Liver (tissue), 9 donors: Measurements from ENCODE around the gene B4GALT6. TPM values are rescaled to one million over a fixed set of nuclear protein-coding genes. Genes with fewer than 3 reads are reported as not detected.

Experiments used
- DNase-seq: peaks from one replicate; pipeline ENCODE4 v3.0.0-alpha.2; 2017; ENCODE audit warnings: low spot score
- H3K27ac ChIP-seq, 2 donors: one replicate each; pipeline ENCODE4 v1.7.0; 2013; ENCODE audit warnings: inconsistent platforms in 2 of 2, low read length in 2 of 2, control low read depth in 1 of 2, low read depth in 1 of 2, mild to moderate bottlenecking in 1 of 2
- H3K27me3 ChIP-seq, 4 donors: one replicate each; pipeline versions ENCODE4 v1.6.1 to v1.7.0; 2013; ENCODE audit warnings: low read length in 3 of 4, inconsistent platforms in 1 of 4, mild to moderate bottlenecking in 1 of 4, moderate library complexity in 1 of 4; ENCODE audit not compliant: control insufficient read depth in 4 of 4, insufficient read depth in 4 of 4
- H3K36me3 ChIP-seq, 4 donors: one replicate each; pipeline versions ENCODE4 v1.6.1 to v1.7.0; 2013; ENCODE audit warnings: low read length in 3 of 4, mild to moderate bottlenecking in 3 of 4, low read depth in 1 of 4, moderate library complexity in 1 of 4; ENCODE audit not compliant: control insufficient read depth in 4 of 4, insufficient read depth in 3 of 4
- H3K4me1 ChIP-seq, 4 donors: one replicate each; pipeline versions ENCODE4 v1.6.1 to v1.7.0; 2013; ENCODE audit warnings: low read length in 3 of 4, mild to moderate bottlenecking in 3 of 4, moderate library complexity in 1 of 4; ENCODE audit not compliant: control insufficient read depth in 4 of 4, insufficient read depth in 4 of 4
- H3K4me3 ChIP-seq, 3 donors: one replicate each; pipeline versions ENCODE4 v1.6.1 to v1.7.0; 2013; ENCODE audit warnings: low read length in 3 of 3, control low read depth in 1 of 3, low read depth in 1 of 3, mild to moderate bottlenecking in 1 of 3
- H3K9ac ChIP-seq, 2 donors: one replicate each; pipeline ENCODE4 v1.7.0; 2013; ENCODE audit warnings: low read length in 2 of 2, mild to moderate bottlenecking in 2 of 2, moderate library complexity in 2 of 2, control low read depth in 1 of 2, low read depth in 1 of 2
- H3K9me3 ChIP-seq, 4 donors: one replicate each; pipeline versions ENCODE4 v1.6.1 to v1.7.0; 2013; ENCODE audit warnings: low read length in 3 of 4; ENCODE audit not compliant: control insufficient read depth in 4 of 4
- ATF3 ChIP-seq: IDR thresholded peaks from 2 replicates; pipeline ENCODE4 v1.6.1; 2016; ENCODE audit warnings: antibody characterized with exemption
- CTCF ChIP-seq: fragments of 150-350 bp; IDR thresholded peaks from 2 replicates; pipeline ENCODE4 v1.5.1; 2017; ENCODE audit warnings: improper control_type of control experiment, low read depth, low read length; ENCODE audit not compliant: missing input control
- EGR1 ChIP-seq, 2 donors: IDR thresholded peaks; 2 replicates each; pipeline ENCODE4 v1.6.1; 2016 to 2018; ENCODE audit warnings: antibody characterized with exemption in 2 of 2, low read depth in 2 of 2
- FOXA1 ChIP-seq: IDR thresholded peaks from 2 replicates; pipeline ENCODE4 v1.6.1; 2016; ENCODE audit warnings: antibody characterized with exemption
- FOXA2 ChIP-seq: IDR thresholded peaks from 2 replicates; pipeline ENCODE4 v1.6.1; 2016; ENCODE audit warnings: antibody characterized with exemption
- GABPA ChIP-seq, 2 donors: IDR thresholded peaks in 1 of 2; conservative IDR thresholded peaks in 1 of 2; 2 replicates each; pipeline ENCODE4 v1.6.1; 2016; ENCODE audit warnings: antibody characterized with exemption in 2 of 2, mild to moderate bottlenecking in 1 of 2, moderate library complexity in 1 of 2
- HNF4A ChIP-seq, 2 donors: conservative IDR thresholded peaks; 2 replicates each; pipeline ENCODE4 v1.6.1; 2016; ENCODE audit warnings: antibody characterized with exemption in 2 of 2, mild to moderate bottlenecking in 2 of 2
- HNF4G ChIP-seq: IDR thresholded peaks from 2 replicates; pipeline ENCODE4 v1.6.1; 2016; ENCODE audit warnings: antibody characterized with exemption
- JUND ChIP-seq, 2 donors: IDR thresholded peaks; 2 replicates each; pipeline ENCODE4 v1.6.1; 2016; ENCODE audit warnings: antibody characterized with exemption in 2 of 2
- MAX ChIP-seq: IDR thresholded peaks from 2 replicates; pipeline ENCODE4 v1.6.1; 2016; ENCODE audit warnings: antibody characterized with exemption
- NR2F2 ChIP-seq: IDR thresholded peaks from 2 replicates; pipeline ENCODE4 v1.6.1; 2016; ENCODE audit warnings: antibody characterized with exemption
- RAD21 ChIP-seq, 2 donors: IDR thresholded peaks; 2 replicates each; pipeline ENCODE4 v1.6.1; 2016; ENCODE audit warnings: antibody characterized with exemption in 2 of 2, mild to moderate bottlenecking in 2 of 2
- REST ChIP-seq: IDR thresholded peaks from 2 replicates; pipeline ENCODE4 v1.6.1; 2016; ENCODE audit warnings: antibody characterized with exemption, mild to moderate bottlenecking
- RXRA ChIP-seq, 2 donors: IDR thresholded peaks; 2 replicates each; pipeline ENCODE4 v1.6.1; 2017 to 2018; ENCODE audit warnings: antibody characterized with exemption in 2 of 2, mild to moderate bottlenecking in 1 of 2
- SP1 ChIP-seq: IDR thresholded peaks from 2 replicates; pipeline ENCODE4 v1.6.1; 2018; ENCODE audit warnings: antibody characterized with exemption, mild to moderate bottlenecking
- TAF1 ChIP-seq: conservative IDR thresholded peaks from 2 replicates; pipeline ENCODE4 v1.6.1; 2016; ENCODE audit warnings: antibody characterized with exemption, mild to moderate bottlenecking
- YY1 ChIP-seq: IDR thresholded peaks from 2 replicates; pipeline ENCODE4 v1.6.1; 2016; ENCODE audit warnings: antibody characterized with exemption, mild to moderate bottlenecking
- ZBTB33 ChIP-seq: IDR thresholded peaks from 2 replicates; pipeline ENCODE4 v1.6.1; 2016; ENCODE audit warnings: antibody characterized with exemption
- WGBS: extraction: QIAGEN DNeasy Blood & Tissue Kit; methylation state at CpG from one replicate; pipeline ENCODE4 v1.1.7; 2013; 5-methylcytosine and 5-hydroxymethylcytosine counted together
- polyA plus RNA-seq, 2 donors: library from polyadenylated mRNA; stranded (reverse) in 1 of 2; unstranded in 1 of 2; fragments of 200-250 nt in 1 of 2; fragments of >200 nt in 1 of 2; fragmentation: Nextera tagmentation in 1 of 2; extraction: Ambion mirVana in 1 of 2; gene quantifications; one replicate each; pipeline versions ENCODE4 v1.2.1 to v1.2.3, GENCODE V29; 2013 to 2015
- total RNA-seq, 2 donors: library from RNA; depleted of rRNA; stranded (reverse); fragments of >200 nt; gene quantifications; one replicate each; pipeline ENCODE4 v1.2.3, GENCODE V29; 2014
- donor health status: healthy.
- donor health status: healthy.
- donor health status: healthy.
- donor health status: healthy.
- donor health status: healthy.

The B4GALT6 gene
- total and polyA plus RNA-seq, 4 donors, result 0.48 to 4.2 (median 0.61) TPM

GRCh38 chr18:31723639-31723989, 39.2 kb upstream of the B4GALT6 start:
- H3K36me3 ChIP-seq, result no peaks in the 10 kb centered on the region
- 53% methylated on average over 7 of the region's 7 CpGs for WGBS
- no peak overlapping the region for H3K9ac ChIP-seq
- H3K27ac ChIP-seq, result peak overlapping the region; percentile 73 to 91
- H3K4me3 ChIP-seq, result peak overlapping the region in 1 of 3 donors; percentile 78
- H3K27me3 ChIP-seq, result no peaks in the 10 kb centered on the region
- no peak for TF ChIP-seq RXRA (IDR thresholded peaks at IDR 0.05)
- no peak for TF ChIP-seq YY1
- TF ChIP-seq CTCF, result no peak
- TF ChIP-seq FOXA2, result no peak
- TF ChIP-seq NR2F2, result no peak
- TF ChIP-seq EGR1 (IDR thresholded peaks at IDR 0.05; ENCODE audit: low read depth in 2 of 2), result no peak
- TF ChIP-seq SP1, result no peak
- TF ChIP-seq ZBTB33, result no peak
- no peak for TF ChIP-seq GABPA (IDR thresholded peaks at IDR 0.05 in 1 of 2, conservative IDR thresholded peaks at IDR 0.05 in 1 of 2)
- TF ChIP-seq ATF3, result no peak
- no peak for TF ChIP-seq HNF4G
- TF ChIP-seq HNF4A (conservative IDR thresholded peaks at IDR 0.05), result no peak
- TF ChIP-seq REST, result no peak
- TF ChIP-seq JUND (IDR thresholded peaks at IDR 0.05), result no peak
- TF ChIP-seq FOXA1, result no peak
- no peak for TF ChIP-seq MAX
- no peak for TF ChIP-seq TAF1
- TF ChIP-seq RAD21 (IDR thresholded peaks at IDR 0.05), result no peak
- H3K4me1 ChIP-seq, result peaks cover 0 to 20% (median 3%) of the 10 kb centered on the region in 4 donors
- H3K9me3 ChIP-seq, result peaks cover 0 to 1% (median 0%) of the 10 kb centered on the region in 4 donors
- DNase-seq, result no peak
